HFFc6 (cell line): ENCODE results near the gene C1QC. TPM values are rescaled to one million over a fixed set of nuclear protein-coding genes. Genes with fewer than 3 reads are reported as not detected.

ENCODE experiments used
- DNase-seq: peaks from one replicate; pipeline ENCODE4 v3.0.0-alpha.2; 2018
- H3K27ac Mint-ChIP-seq: 2 replicates; pipeline ENCODE4 v1.8.0; 2020; ENCODE audit warnings: mild to moderate bottlenecking, mixed read lengths
- H3K27me3 Mint-ChIP-seq: 2 replicates; pipeline ENCODE4 v1.8.0; 2021; ENCODE audit warnings: mild to moderate bottlenecking, moderate library complexity, mixed read lengths; ENCODE audit not compliant: insufficient read depth
- H3K36me3 Mint-ChIP-seq: 2 replicates; pipeline ENCODE4 v1.8.0; 2021; ENCODE audit warnings: low read depth, mixed read lengths
- H3K4me1 Mint-ChIP-seq: 2 replicates; pipeline ENCODE4 v1.8.0; 2020; ENCODE audit warnings: low read depth, mixed read lengths
- H3K4me3 Mint-ChIP-seq: 2 replicates; pipeline ENCODE4 v1.8.0; 2020; ENCODE audit warnings: mild to moderate bottlenecking, moderate library complexity, mixed read lengths
- H3K9me3 Mint-ChIP-seq: 2 replicates; pipeline ENCODE4 v1.8.0; 2020; ENCODE audit warnings: mild to moderate bottlenecking, mixed read lengths
- CTCF ChIP-seq: fragments of 200-600 bp; sonication (generic); IDR thresholded peaks from 2 replicates; pipeline ENCODE4 v1.5.0; 2021; ENCODE audit warnings: antibody characterized with exemption, mild to moderate bottlenecking
- total RNA-seq, 6 experiments: library from RNA; stranded (reverse); fragmentation: NEBNext Ultra II Directional; extraction: Animal tissue kit (Norgen Biotek cat#: 25700); gene quantifications; 2 replicates in 1 of 6; 3 replicates in 5 of 6; pipeline ENCODE4 v1.2.3, GENCODE V29; 2021

Gene C1QC
- total RNA-seq, 6 experiments from 2014 or later: not detected

GRCh38 chr1:22598736-22599135 lies 44.7 kb upstream of the C1QC start:
- H3K4me3 Mint-ChIP-seq: no peak overlapping the region
- no peaks in the 10 kb centered on the region for H3K36me3 Mint-ChIP-seq
- H3K27me3 Mint-ChIP-seq: peaks cover 34% of the 10 kb centered on the region
- no peak for TF ChIP-seq CTCF
- H3K4me1 Mint-ChIP-seq: no peaks in the 10 kb centered on the region
- H3K27ac Mint-ChIP-seq: no peak overlapping the region
- DNase-seq: no peak
- no peaks in the 10 kb centered on the region for H3K9me3 Mint-ChIP-seq

DNA sequence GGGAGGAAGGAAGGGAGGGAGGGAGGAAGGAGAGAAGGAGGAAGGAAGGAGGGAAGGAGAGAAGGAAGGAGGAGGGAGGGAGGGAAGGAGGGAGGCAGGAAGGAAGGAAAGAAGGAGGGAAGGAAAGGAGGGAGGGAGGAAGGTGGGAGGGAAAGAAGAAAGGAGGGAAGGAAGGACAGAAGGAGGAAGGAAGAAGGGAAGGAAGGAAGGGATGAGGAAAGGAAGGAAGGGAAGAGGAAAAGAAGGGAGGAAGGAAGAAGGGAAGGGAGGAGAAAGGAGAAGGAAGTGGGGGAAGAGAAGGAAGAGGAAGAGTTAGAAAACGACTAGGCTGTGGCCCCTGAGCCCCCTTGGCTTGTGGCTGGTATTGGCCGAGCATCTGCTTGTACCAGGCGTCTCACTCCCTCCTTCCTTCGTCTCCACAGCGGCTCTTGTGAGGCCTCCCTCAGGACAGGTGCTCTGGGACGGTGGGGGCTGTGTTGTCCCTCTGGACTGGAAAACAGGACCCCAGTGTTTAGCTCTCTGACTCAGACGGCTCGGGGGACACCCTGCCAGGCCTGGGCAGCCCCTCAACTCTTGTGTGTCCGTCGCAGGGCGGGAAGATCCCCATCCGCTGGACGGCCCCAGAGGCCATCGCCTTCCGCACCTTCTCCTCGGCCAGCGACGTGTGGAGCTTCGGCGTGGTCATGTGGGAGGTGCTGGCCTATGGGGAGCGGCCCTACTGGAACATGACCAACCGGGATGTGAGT lies 43.2 kb upstream of the C1QC start:
- Mint-ChIP-seq H3K36me3 (no peaks in the 10 kb centered on the region), H3K27me3 (peaks cover 33% of the 10 kb centered on the region), H3K4me1 (no peaks in the 10 kb centered on the region), H3K27ac (no peak overlapping the region), H3K9me3 (no peaks in the 10 kb centered on the region), H3K4me3 (no peak overlapping the region)
- DNase-seq: no peak
- no peak for TF ChIP-seq CTCF

- no peak for TF ChIP-seq CTCF
- DNase-seq: no peak
- no peaks in the 10 kb centered on the region for H3K9me3 Mint-ChIP-seq
- H3K27me3 Mint-ChIP-seq: peaks cover 28% of the 10 kb centered on the region
- no peaks in the 10 kb centered on the region for H3K36me3 Mint-ChIP-seq
- no peak overlapping the region for H3K27ac Mint-ChIP-seq
- H3K4me3 Mint-ChIP-seq: no peak overlapping the region
- no peaks in the 10 kb centered on the region for H3K4me1 Mint-ChIP-seq
Measured at GRCh38 chr1:22600817-22601605, 42.4 kb upstream of the C1QC start.

- TF ChIP-seq CTCF: no peak
- Mint-ChIP-seq H3K27ac (no peak overlapping the region), H3K36me3 (no peaks in the 10 kb centered on the region), H3K27me3 (peaks cover 32% of the 10 kb centered on the region), H3K9me3 (no peaks in the 10 kb centered on the region), H3K4me3 (no peak overlapping the region), H3K4me1 (no peaks in the 10 kb centered on the region)
- DNase-seq: no peak
Measured at GRCh38 chr1:22601610-22602009, 41.8 kb upstream of the C1QC start.

DNA sequence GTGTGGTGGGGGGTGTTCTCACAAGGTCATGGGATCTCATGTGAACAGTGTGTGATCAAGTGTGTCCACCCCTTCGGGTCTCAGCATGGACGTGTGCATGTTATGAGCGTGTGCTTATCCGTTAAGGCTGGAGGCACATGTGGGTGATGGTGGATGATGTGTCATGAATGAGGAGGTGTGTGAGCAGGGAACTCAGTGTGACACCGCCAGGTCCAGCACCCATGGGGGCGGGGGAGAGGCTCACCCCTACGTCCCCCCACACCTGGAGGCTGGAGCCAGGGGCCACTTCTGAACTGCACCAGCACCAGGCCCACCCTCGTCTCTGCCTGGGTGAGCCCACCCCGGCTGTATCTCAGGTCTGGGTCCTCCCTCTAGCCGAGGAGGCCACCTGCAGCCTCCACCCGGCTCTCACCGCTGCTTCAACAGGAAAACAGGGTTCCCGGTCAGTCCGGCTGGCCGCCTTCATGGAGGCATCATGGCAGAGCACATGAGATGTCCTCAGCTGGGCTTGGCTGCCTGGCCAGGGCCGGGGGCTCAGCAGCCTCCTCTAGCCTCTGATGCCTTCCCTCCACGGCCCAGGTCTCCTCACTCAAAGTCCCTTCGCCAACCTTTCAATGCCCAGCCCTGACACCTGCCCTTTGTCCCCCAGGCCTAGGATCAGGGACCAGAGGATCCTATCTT lies 41.2 kb upstream of the C1QC start:
- no peak for TF ChIP-seq CTCF
- H3K9me3 Mint-ChIP-seq: no peaks in the 10 kb centered on the region
- H3K4me1 Mint-ChIP-seq: no peaks in the 10 kb centered on the region
- H3K27me3 Mint-ChIP-seq: peaks cover 26% of the 10 kb centered on the region
- H3K4me3 Mint-ChIP-seq: no peak overlapping the region
- no peak overlapping the region for H3K27ac Mint-ChIP-seq
- no peaks in the 10 kb centered on the region for H3K36me3 Mint-ChIP-seq
- DNase-seq: no peak
